ENCODE results near the gene BATF.

BATF gene

GRCh38 chr14:75559045-75559444 is 36.8 kb downstream of the BATF start:
- in situ Hi-C loops (cut with MboI; ENCODE audit: low sequenced_read_pairs), result no loop called here

DNA sequence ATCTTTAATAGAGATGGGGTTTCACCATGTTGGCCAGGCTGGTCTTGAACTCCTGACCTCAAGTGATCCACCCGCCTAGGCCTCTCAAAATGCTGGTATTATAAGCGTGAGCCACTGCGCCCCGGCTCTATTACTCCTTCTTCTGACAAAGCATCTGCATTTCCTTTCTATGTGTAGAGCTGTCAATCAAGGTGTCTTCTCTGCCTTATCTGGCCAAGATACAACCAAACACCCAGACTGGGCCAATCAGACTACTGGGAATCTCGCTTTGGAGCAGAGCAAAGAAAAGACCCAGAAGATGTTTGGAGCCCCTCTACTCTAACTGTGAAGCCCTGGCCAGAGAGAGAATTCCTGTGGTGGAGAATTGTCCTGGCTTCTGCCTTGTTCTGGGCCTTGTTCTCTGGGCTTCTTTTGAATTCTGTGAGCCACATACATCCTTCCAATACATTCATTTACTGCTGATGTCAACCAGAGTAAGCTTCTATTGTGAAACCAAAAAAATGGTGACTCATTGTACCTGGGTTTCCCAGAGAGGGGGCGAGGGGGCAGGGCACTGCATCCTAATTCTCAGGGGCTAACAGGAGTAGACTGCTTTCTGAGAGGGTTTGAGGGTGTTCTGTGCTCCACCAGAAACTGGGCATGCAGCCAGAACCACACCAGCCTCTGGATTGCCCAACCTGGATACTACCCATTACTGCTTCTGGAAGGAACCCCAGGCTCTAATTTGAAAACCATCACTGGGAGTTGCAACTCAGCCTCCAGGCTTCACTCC is 37.4 kb downstream of the BATF start:
- in situ Hi-C loops (cut with MboI; ENCODE audit: low sequenced_read_pairs), result no loop called here

DNA sequence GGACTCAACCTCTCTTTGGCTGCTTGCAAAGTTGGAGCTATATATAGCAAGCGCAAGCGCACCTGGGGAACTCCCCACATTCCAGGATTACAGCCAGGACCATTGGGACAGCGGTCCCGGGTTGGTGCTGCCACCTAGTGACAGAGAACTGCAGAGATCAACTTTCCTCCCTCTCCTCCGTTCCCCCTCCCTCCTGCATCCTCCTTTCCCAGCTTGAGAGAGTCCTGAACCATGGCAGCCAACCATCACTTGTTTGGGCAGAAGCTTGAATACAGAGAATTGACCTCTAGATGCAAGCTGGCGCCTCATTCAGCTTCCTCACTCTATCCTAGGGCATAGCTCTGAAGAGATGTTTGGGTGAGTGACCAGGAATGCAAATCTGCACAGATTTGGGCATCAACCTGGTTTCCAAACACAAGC is 38.8 kb downstream of the BATF start:
- in situ Hi-C loops (cut with MboI; ENCODE audit: low sequenced_read_pairs), result no loop called here

- in situ Hi-C loops (cut with MboI; ENCODE audit: low sequenced_read_pairs), result no loop called here
Measured at GRCh38 chr14:75562089-75562488, 39.8 kb downstream of the BATF start.

DNA sequence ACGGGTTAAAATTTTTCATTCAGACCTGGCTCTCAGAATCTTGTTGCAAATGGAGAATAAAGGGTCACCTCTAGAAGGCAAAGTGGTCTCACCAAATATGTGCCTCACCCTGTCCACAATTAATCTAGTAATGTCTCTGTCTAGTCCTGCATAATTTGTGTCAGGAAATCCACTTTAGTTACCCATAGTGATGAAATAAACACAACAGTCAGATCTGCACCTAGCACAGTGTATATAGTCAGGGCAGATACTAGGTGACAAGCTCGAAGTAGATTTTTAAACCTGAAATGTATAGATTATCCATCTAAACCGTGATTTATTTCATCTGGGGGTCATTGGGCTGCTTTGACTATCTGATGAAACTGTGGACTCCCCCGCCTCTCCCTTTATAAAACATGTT is 40.2 kb downstream of the BATF start:
- in situ Hi-C loops (cut with MboI; ENCODE audit: low sequenced_read_pairs), result no loop called here

GRCh38 chr14:75563931-75564330 is 41.7 kb downstream of the BATF start:
- in situ Hi-C loops (cut with MboI; ENCODE audit: low sequenced_read_pairs), result no loop called here

GRCh38 chr14:75565056-75565455 is 42.8 kb downstream of the BATF start:
- in situ Hi-C loops (cut with MboI; ENCODE audit: low sequenced_read_pairs), result no loop called here

GRCh38 chr14:75566321-75566720 is 44.1 kb downstream of the BATF start:
- in situ Hi-C loops (cut with MboI; ENCODE audit: low sequenced_read_pairs), result no loop called here

GRCh38 chr14:75566752-75567151 is 44.5 kb downstream of the BATF start:
- in situ Hi-C loops (cut with MboI; ENCODE audit: low sequenced_read_pairs), result no loop called here

DNA sequence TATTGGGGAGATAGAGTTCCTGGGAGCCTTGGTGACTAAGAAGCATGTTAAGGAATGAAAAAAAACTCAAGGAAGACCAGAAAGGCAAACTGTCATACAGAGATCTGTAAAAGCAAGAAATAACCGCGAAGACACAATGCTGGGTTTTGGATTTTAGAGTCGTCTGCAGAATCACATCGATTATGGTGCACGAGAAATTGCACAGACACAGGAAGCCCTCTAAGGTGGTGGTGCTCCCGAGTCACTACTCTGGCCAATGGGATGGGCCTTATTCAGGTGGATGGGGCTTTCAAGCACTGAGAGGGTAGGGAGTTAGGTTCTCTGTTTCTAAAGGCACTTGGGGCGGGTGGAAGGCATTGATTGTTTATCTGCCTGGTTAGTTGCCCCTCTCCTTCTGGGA is 45.9 kb downstream of the BATF start:
- in situ Hi-C loops (cut with MboI; ENCODE audit: low sequenced_read_pairs), result no loop called here

DNA sequence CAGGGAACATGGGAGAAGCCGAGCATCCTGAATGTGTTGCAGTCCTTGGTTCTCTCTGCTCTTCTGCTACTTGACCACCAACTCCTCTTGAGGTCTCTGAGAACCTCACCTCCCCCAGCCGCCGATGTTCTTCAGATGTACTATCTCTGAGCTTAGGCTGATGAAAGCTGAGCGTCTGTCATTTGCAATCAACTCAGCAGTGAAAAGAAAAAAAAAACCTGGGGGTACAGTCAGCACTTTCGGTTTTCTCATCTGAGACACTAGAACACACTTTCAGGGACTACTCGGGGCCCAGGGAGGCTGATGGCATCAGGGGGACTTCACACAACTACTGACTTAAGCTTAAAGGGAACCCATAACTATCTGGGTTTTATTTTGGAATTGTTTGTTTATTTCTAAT is 46.5 kb downstream of the BATF start:
- in situ Hi-C loops (cut with MboI; ENCODE audit: low sequenced_read_pairs), result no loop called here

DNA sequence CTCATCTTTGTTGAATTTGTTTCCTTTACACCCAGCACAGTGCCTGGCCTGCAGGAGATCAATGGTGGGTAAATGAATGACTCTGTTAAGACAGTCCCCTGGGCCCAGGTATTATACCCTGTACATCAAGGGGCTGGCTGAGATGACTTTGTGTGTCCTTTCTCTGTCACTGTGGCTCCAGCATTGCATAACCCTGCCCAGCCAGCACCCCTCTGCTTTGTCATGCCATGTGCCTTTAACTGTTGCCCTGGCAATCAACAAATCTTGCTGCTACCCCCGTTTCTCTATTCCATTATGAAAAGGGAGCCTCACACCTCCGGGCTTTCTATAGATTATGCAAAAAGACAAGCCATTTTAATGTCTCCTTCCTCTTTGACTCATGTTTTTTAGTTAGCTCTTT is 48.5 kb downstream of the BATF start:
- in situ Hi-C loops (cut with MboI; ENCODE audit: low sequenced_read_pairs), result no loop called here

GRCh38 chr14:75572104-75572503 is 49.8 kb downstream of the BATF start:
- in situ Hi-C loops (cut with MboI; ENCODE audit: low sequenced_read_pairs), result no loop called here

GRCh38 chr14:75577090-75577489 is 54.8 kb downstream of the BATF start:
- in situ Hi-C loops (cut with MboI; ENCODE audit: low sequenced_read_pairs), result no loop called here

DNA sequence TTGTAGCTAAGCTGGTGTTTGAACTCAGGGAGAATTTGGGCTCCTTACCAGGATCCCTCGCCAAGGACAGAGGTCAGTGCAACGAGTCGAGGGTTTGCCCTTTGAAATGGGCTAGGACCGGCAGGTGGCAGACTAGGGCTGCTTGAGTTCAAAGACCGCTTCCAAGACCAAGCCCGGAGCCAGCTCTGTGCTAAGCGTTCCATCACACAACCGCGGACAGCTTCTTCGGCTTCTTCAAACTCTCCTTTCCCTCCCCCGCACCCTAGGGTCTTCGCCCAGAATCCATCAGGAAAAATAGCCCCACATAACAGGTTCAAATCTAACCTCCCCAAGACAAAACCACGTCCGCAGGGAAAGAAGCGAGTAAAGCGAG is 55.4 kb downstream of the BATF start:
- in situ Hi-C loops (cut with MboI; ENCODE audit: low sequenced_read_pairs), result no loop called here

DNA sequence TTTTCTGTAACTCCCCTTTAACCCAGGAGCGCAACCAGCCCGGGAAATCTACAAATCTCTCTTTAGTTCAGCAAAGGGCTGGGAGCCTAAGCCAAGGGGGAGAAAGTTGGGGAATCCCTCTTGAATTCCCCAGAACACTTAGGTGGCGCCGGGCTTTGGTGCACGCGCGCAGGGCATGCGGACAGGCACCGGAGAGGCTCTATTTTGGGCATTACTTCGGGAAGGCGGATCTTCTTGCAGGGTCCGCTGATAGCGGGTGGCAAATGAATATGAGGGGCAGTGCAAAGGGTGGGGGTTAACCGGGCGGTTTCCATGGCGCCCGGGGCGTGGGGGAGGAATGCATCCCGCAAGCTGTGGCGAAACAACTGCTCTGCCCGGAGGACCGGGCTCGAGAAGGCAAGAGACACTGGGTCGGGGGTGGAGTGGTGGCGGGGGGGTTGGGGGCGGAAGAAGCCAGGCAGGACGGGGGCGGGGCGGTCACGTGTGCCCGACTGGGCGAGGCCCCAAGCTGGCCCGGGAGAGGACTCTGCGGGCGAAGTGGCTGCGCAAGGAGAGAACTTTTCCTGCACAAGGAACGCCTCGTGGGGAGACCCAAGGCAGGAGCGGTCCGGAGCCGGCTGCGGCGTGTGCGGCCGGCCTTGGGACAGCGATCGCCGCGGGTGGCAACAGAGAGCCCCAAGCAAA is 56.0 kb downstream of the BATF start, which contains the start of gene FLVCR2:
Gene FLVCR2, plus strand, starts transcription at position 519 of the 684 bp plus-strand sequence. CDS start 353 bp downstream, outside the sequence.
- in situ Hi-C loops (cut with MboI; ENCODE audit: low sequenced_read_pairs), result no loop called here

- in situ Hi-C loops (cut with MboI; ENCODE audit: low sequenced_read_pairs), result no loop called here
Measured at GRCh38 chr14:75578786-75579337, 56.6 kb downstream of the BATF start.

DNA sequence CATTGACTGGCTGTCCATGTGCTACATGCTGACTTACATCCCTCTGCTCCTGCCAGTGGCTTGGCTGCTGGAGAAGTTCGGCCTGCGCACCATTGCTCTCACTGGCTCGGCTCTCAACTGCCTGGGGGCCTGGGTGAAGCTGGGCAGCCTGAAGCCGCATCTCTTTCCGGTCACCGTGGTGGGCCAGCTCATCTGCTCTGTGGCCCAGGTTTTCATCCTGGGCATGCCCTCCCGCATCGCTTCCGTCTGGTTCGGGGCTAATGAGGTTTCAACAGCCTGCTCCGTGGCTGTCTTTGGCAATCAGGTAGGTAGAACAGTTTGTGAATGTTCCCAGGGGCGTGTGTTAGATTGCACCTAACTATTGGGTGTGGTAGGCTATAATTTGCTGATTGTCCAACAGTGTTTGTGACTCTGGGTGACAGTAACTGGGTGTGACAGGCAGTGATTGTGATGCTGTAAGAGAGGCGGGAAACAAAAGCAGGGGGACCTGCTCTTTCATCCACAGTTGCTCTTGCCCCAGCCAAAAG is 57.1 kb downstream of the BATF start:
- in situ Hi-C loops (cut with MboI; ENCODE audit: low sequenced_read_pairs), result no loop called here

GRCh38 chr14:75579882-75580281 is 57.6 kb downstream of the BATF start:
- in situ Hi-C loops (cut with MboI; ENCODE audit: low sequenced_read_pairs), result no loop called here

- in situ Hi-C loops (cut with MboI; ENCODE audit: low sequenced_read_pairs), result no loop called here
Measured at GRCh38 chr14:75587388-75587787, 65.1 kb downstream of the BATF start.

GRCh38 chr14:75589931-75590330 is 67.7 kb downstream of the BATF start:
- in situ Hi-C loops (cut with MboI; ENCODE audit: low sequenced_read_pairs), result loop anchor here (10.0 kb wide), 1 partner anchor 55 kb away; no protein-coding TSS in a partner anchor
